ENCODE results near the gene DOLPP1. TPM values are rescaled to one million over a fixed set of nuclear protein-coding genes. Genes with fewer than 3 reads are reported as not detected.
"Not testable (repeated sequence)": the region's sequence is repeated elsewhere in the genome, so short reads cannot be mapped to it uniquely, and the experiment has no call there.

The DOLPP1 gene
- total RNA-seq, 2 donors from 2014 or later, result 12.3 to 20.8 TPM

GRCh38 chr9:129109537-129109903 lies 28.6 kb downstream of the DOLPP1 start:
- peak overlapping the region; percentile 63 for H3K27ac Mint-ChIP-seq
- no peak for ATAC-seq (replicated peaks)
- H3K4me1 Mint-ChIP-seq, result peaks cover 11% of the 10 kb centered on the region
- peak overlapping the region; percentile 92 for H3K4me3 Mint-ChIP-seq
- no peaks in the 10 kb centered on the region for H3K9me3 Mint-ChIP-seq
- no peaks in the 10 kb centered on the region for H3K36me3 Mint-ChIP-seq (ENCODE audit: low read depth)
- H3K27me3 Mint-ChIP-seq, result no peaks in the 10 kb centered on the region

DNA sequence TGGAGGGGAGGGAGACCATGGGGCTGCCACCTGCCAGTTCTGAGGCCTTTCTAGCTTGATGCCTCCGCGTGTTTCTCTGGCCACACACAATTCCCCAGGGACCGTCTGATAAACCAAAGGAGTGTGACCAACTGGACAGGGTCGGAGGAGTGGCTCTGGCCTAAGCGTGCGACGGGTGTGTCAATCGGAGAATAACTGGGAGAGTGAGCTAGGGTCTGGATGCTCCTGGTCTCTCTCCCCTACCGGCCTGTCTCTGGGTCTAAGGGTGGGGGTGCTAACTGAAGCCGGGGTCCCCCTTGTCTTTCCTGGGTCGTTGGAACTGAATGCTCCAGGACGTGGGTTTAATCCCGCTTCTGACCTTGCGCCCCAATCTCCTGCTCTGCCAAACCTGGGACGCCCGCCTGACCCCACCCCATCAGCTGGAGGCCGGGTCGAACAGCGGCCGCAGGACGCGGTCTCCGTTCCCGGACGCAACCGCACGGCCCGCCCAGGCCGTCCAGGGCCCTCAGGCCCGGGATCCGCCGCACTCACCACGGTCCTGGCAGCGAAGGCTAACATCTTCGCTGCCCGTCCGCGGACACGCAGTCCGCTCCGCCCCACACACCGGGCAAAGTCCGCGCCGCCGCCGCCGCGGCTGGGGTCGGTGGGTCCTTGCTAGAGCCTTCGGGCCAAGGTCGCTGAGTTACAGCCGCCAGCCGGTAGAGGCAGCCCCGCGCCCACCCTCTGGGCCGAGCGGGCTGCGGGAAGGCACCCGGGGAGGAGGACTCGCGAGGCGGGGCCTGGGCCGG lies 29.2 kb downstream of the DOLPP1 start:
- ATAC-seq (replicated peaks), result no peak
- Mint-ChIP-seq H3K4me1 (peaks cover 12% of the 10 kb centered on the region), H3K4me3 (peak overlapping the region; percentile 92), H3K27ac (no peak overlapping the region), H3K9me3 (no peaks in the 10 kb centered on the region), H3K36me3 (ENCODE audit: low read depth) (no peaks in the 10 kb centered on the region), H3K27me3 (no peaks in the 10 kb centered on the region)

GRCh38 chr9:129110740-129111527 lies 30.0 kb downstream of the DOLPP1 start, which contains the start of the genes CRAT and PTPA:
CRAT (minus strand) TSS chr9:129110793; CDS start chr9:129110509, 284 bp downstream.
PTPA (plus strand) TSS chr9:129111415; CDS start chr9:129111601, 186 bp downstream.
- no peaks in the 10 kb centered on the region for H3K27me3 Mint-ChIP-seq
- no peaks in the 10 kb centered on the region for H3K36me3 Mint-ChIP-seq (ENCODE audit: low read depth)
- no peaks in the 10 kb centered on the region for H3K9me3 Mint-ChIP-seq
- peak within 1 kb of the TSS; percentile 92 for H3K4me3 Mint-ChIP-seq
- H3K27ac Mint-ChIP-seq, result peak within 1 kb of the TSS; percentile 90
- ATAC-seq (replicated peaks), result peak; percentile 92
- peaks cover 16% of the 10 kb centered on the region for H3K4me1 Mint-ChIP-seq

DNA sequence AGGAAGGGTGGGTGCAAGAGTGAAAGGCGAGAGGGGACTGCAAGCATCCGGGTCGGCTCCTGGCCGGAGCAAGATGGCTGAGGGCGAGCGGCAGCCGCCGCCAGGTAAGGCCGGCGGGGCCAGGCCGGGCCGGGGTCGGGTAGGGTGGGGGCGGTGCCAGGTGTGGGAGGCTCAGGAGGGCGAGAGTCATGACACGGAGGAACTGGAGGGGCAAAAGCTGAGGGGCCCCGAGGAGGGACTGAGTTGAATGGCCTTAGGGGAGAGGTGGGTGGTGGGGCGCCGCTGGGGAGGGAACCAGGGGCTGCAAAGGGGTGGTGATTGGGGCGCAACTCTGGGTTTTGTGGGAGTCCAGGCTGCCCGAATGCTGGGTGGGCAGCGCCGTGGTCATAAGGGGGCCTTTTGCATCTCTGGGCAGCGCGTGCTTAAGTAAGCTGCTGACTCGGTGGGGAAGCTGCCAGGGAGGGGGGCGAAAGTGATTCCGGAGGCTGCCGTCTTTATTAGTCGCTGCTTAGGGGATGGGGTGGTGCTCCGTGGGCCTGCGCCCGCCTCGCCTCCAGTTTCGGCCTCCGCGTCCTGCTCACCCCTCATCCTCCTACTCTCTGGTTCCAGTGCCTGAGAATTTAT lies 30.7 kb downstream of the DOLPP1 start:
- ATAC-seq (replicated peaks), result no peak
- no peaks in the 10 kb centered on the region for H3K27me3 Mint-ChIP-seq
- peaks cover 16% of the 10 kb centered on the region for H3K4me1 Mint-ChIP-seq

GRCh38 chr9:129112526-129112925 lies 31.6 kb downstream of the DOLPP1 start:
- Mint-ChIP-seq H3K4me1 (peaks cover 16% of the 10 kb centered on the region), H3K27ac (peak overlapping the region; percentile 90)

More for the DNA sequence above, 30.7 kb downstream of the DOLPP1 start:
- H3K9me3 Mint-ChIP-seq, result no peaks in the 10 kb centered on the region
- H3K27ac Mint-ChIP-seq, result peak overlapping the region; percentile 90
- peak overlapping the region; percentile 92 for H3K4me3 Mint-ChIP-seq
- H3K36me3 Mint-ChIP-seq (ENCODE audit: low read depth), result no peaks in the 10 kb centered on the region

GRCh38 chr9:129113645-129114304 lies 32.9 kb downstream of the DOLPP1 start:
- no peaks in the 10 kb centered on the region for H3K9me3 Mint-ChIP-seq
- no peak overlapping the region for H3K4me3 Mint-ChIP-seq
- ATAC-seq (replicated peaks), result no peak
- peaks cover 14% of the 10 kb centered on the region for H3K4me1 Mint-ChIP-seq
- H3K27me3 Mint-ChIP-seq, result no peaks in the 10 kb centered on the region
- no peak overlapping the region for H3K27ac Mint-ChIP-seq
- H3K36me3 Mint-ChIP-seq (ENCODE audit: low read depth), result peaks cover under 1% of the 10 kb centered on the region

More at GRCh38 chr9:129112526-129112925, 31.6 kb downstream of the DOLPP1 start:
- ATAC-seq (replicated peaks); H3K27me3 Mint-ChIP-seq; H3K9me3 Mint-ChIP-seq; H3K36me3 Mint-ChIP-seq (ENCODE audit: low read depth): not testable (repeated sequence)
- peak overlapping the region; percentile 92 for H3K4me3 Mint-ChIP-seq

DNA sequence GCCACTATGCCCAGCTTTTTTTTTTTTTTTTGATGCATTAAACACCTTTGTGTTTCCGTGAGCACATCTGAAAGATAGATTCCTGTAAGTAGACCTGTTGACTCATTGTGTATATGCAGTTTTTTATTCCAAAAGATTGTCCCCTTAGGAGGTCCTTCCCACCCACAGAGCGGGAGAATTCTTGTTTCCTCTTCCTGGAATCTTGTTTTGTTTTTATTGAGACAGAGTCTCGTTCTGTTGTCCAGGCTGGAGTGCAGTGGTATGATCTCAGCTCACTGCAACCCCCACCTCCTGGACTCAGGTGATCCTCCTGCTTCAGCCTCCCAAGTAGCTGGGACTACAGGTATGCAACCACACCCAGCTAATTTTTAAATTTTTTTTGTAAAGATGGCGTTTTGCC lies 37.9 kb downstream of the DOLPP1 start:
- peaks cover 5% of the 10 kb centered on the region for H3K4me1 Mint-ChIP-seq
- no peak overlapping the region for H3K27ac Mint-ChIP-seq
- no peak for ATAC-seq (replicated peaks)
- H3K4me3 Mint-ChIP-seq, result no peak overlapping the region
- H3K36me3 Mint-ChIP-seq (ENCODE audit: low read depth), result peaks cover 47% of the 10 kb centered on the region
- H3K27me3 Mint-ChIP-seq, result no peaks in the 10 kb centered on the region
- no peaks in the 10 kb centered on the region for H3K9me3 Mint-ChIP-seq

- no peaks in the 10 kb centered on the region for H3K27me3 Mint-ChIP-seq
- H3K36me3 Mint-ChIP-seq (ENCODE audit: low read depth), result peaks cover 69% of the 10 kb centered on the region
- no peak overlapping the region for H3K4me3 Mint-ChIP-seq
- ATAC-seq (replicated peaks), result no peak
- no peaks in the 10 kb centered on the region for H3K9me3 Mint-ChIP-seq
- H3K27ac Mint-ChIP-seq, result peak overlapping the region; percentile 78
- no peaks in the 10 kb centered on the region for H3K4me1 Mint-ChIP-seq
Observed at GRCh38 chr9:129121483-129121882, 40.6 kb downstream of the DOLPP1 start.

GRCh38 chr9:129122133-129122532 lies 41.2 kb downstream of the DOLPP1 start:
- Mint-ChIP-seq H3K9me3 (no peaks in the 10 kb centered on the region), H3K4me3 (no peak overlapping the region), H3K36me3 (ENCODE audit: low read depth) (peaks cover 75% of the 10 kb centered on the region), H3K4me1 (no peaks in the 10 kb centered on the region), H3K27ac (peak overlapping the region; percentile 52), H3K27me3 (no peaks in the 10 kb centered on the region)
- ATAC-seq (replicated peaks), result no peak

GRCh38 chr9:129122976-129123375 lies 42.1 kb downstream of the DOLPP1 start:
- peaks cover 84% of the 10 kb centered on the region for H3K36me3 Mint-ChIP-seq (ENCODE audit: low read depth)
- not testable (repeated sequence) for H3K4me1 Mint-ChIP-seq; H3K27me3 Mint-ChIP-seq; H3K9me3 Mint-ChIP-seq; H3K27ac Mint-ChIP-seq; ATAC-seq (replicated peaks); H3K4me3 Mint-ChIP-seq

- no peaks in the 10 kb centered on the region for H3K4me1 Mint-ChIP-seq
- H3K9me3 Mint-ChIP-seq, result no peaks in the 10 kb centered on the region
- H3K4me3 Mint-ChIP-seq, result no peak overlapping the region
- no peak for ATAC-seq (replicated peaks)
- no peaks in the 10 kb centered on the region for H3K27me3 Mint-ChIP-seq
- H3K27ac Mint-ChIP-seq, result no peak overlapping the region
- peaks cover 91% of the 10 kb centered on the region for H3K36me3 Mint-ChIP-seq (ENCODE audit: low read depth)
Observed at GRCh38 chr9:129124506-129125069, 43.7 kb downstream of the DOLPP1 start.

DNA sequence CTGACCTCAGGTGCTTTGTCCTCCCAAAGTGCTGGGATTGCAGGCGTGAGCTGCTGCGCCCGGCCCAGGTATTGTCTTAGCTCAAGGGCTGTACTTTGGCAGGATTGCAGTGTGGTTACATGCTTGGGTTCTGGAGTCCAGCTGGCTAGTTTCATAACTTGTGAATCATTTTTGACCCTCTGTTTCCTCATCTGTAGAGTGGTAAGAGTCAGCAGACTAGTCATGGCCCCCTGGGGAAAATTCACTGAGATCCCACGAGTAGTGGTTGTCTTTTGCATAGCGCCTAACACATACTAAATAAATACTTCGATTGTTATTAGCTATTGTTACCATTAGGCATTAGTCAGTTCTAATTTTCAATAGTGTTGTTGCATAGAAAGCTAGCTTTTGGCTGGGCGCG lies 44.6 kb downstream of the DOLPP1 start:
- no peaks in the 10 kb centered on the region for H3K4me1 Mint-ChIP-seq
- no peaks in the 10 kb centered on the region for H3K27me3 Mint-ChIP-seq
- H3K9me3 Mint-ChIP-seq, result no peaks in the 10 kb centered on the region
- peak; percentile 35 for ATAC-seq (replicated peaks)
- no peak overlapping the region for H3K27ac Mint-ChIP-seq
- no peak overlapping the region for H3K4me3 Mint-ChIP-seq
- peaks cover 91% of the 10 kb centered on the region for H3K36me3 Mint-ChIP-seq (ENCODE audit: low read depth)

- no peak for ATAC-seq (replicated peaks)
- peaks cover 91% of the 10 kb centered on the region for H3K36me3 Mint-ChIP-seq (ENCODE audit: low read depth)
- H3K27me3 Mint-ChIP-seq, result no peaks in the 10 kb centered on the region
- no peak overlapping the region for H3K27ac Mint-ChIP-seq
- no peaks in the 10 kb centered on the region for H3K9me3 Mint-ChIP-seq
- H3K4me1 Mint-ChIP-seq, result no peaks in the 10 kb centered on the region
- H3K4me3 Mint-ChIP-seq, result no peak overlapping the region
Observed at GRCh38 chr9:129126749-129127618, 46.1 kb downstream of the DOLPP1 start.
